GM15510 (cell line): ENCODE results near the gene KPNA2.

Source experiments
- POLR2A ChIP-seq: IDR thresholded peaks from 3 replicates; pipeline ENCODE4 v1.6.1; 2011; ENCODE audit warnings: borderline replicate concordance; ENCODE audit not compliant: insufficient read length; ENCODE audit errors: extremely low read depth

Gene KPNA2

GRCh38 chr17:68048996-68049395 lies 13.5 kb downstream of the KPNA2 start:
- no peak for TF ChIP-seq POLR2A

- TF ChIP-seq POLR2A = no peak
Observed at GRCh38 chr17:68052810-68053209, 17.3 kb downstream of the KPNA2 start.

GRCh38 chr17:68053231-68054013 lies 17.9 kb downstream of the KPNA2 start:
- TF ChIP-seq POLR2A = no peak

- no peak for TF ChIP-seq POLR2A
Observed at GRCh38 chr17:68054296-68054900, 18.9 kb downstream of the KPNA2 start.

GRCh38 chr17:68057531-68057952 lies 22.0 kb downstream of the KPNA2 start:
- TF ChIP-seq POLR2A = no peak

GRCh38 chr17:68060336-68060735 lies 24.8 kb downstream of the KPNA2 start:
- no peak for TF ChIP-seq POLR2A

GRCh38 chr17:68061512-68062313 lies 26.2 kb downstream of the KPNA2 start:
- TF ChIP-seq POLR2A = no peak

GRCh38 chr17:68074279-68074678 lies 38.7 kb downstream of the KPNA2 start:
- TF ChIP-seq POLR2A = no peak

- TF ChIP-seq POLR2A = no peak
Observed at GRCh38 chr17:68080411-68081150, 45.0 kb downstream of the KPNA2 start.

- TF ChIP-seq POLR2A = no peak
Observed at GRCh38 chr17:68085771-68086381, 50.3 kb downstream of the KPNA2 start.

GRCh38 chr17:68087851-68088250 lies 52.3 kb downstream of the KPNA2 start:
- TF ChIP-seq POLR2A = no peak

- TF ChIP-seq POLR2A = no peak
Observed at GRCh38 chr17:68089881-68090280, 54.3 kb downstream of the KPNA2 start.

- no peak for TF ChIP-seq POLR2A
Observed at GRCh38 chr17:68094481-68095078, 59.0 kb downstream of the KPNA2 start.

- no peak for TF ChIP-seq POLR2A
Observed at GRCh38 chr17:68095205-68095811, 59.8 kb downstream of the KPNA2 start.

GRCh38 chr17:68096111-68096510 lies 60.6 kb downstream of the KPNA2 start:
- TF ChIP-seq POLR2A = no peak
